Measurements from ENCODE around the gene ANKRD26.

GRCh38 chr10:26977635-26978034, 122.7 kb downstream of the ANKRD26 start:
- TF ChIP-seq USF1 (IDR thresholded peaks at IDR 0.05): no peak
- no peak for TF ChIP-seq CEBPB (IDR thresholded peaks at IDR 0.05)
- no peak for TF ChIP-seq REST (IDR thresholded peaks at IDR 0.05; ENCODE audit: low read depth)

Data from Ishikawa (cell line).